HepG2 (cell line): Measurements from ENCODE around the gene CCT7. TPM values are rescaled to one million over a fixed set of nuclear protein-coding genes. Genes with fewer than 3 reads are reported as not detected.
A peak's percentile ranks its signal among the peaks of the same experiment; 100 is the strongest.

Experiments used
- CENPBD1 ChIP-seq: sonication (generic); formaldehyde crosslinking; IDR thresholded peaks from 2 replicates; pipeline ENCODE4 v1.8.0; 2022; ENCODE audit warnings: missing genetic modification reagents, low read depth, mild to moderate bottlenecking, borderline replicate concordance
- ERF ChIP-seq: IDR thresholded peaks from 2 replicates; pipeline ENCODE4 v1.6.1; 2018; ENCODE audit warnings: missing biosample characterization, missing genetic modification reagents
- FLYWCH1 ChIP-seq: sonication (generic); formaldehyde crosslinking; IDR thresholded peaks from 2 replicates; pipeline ENCODE4 v1.8.1; 2023; ENCODE audit warnings: mild to moderate bottlenecking, missing genetic modification reagents
- FOXA3 ChIP-seq: IDR thresholded peaks from 2 replicates; pipeline ENCODE4 v1.6.1; 2016; ENCODE audit warnings: missing genetic modification reagents, missing compliant biosample characterization
- GPN1 ChIP-seq: sonication (generic); formaldehyde crosslinking; IDR thresholded peaks from 2 replicates; pipeline ENCODE4 v1.5.1; 2020; ENCODE audit warnings: missing genetic modification reagents, borderline replicate concordance
- GZF1 ChIP-seq: sonication (generic); formaldehyde crosslinking; IDR thresholded peaks from 2 replicates; pipeline ENCODE4 v1.5.1; 2020; ENCODE audit warnings: mild to moderate bottlenecking, missing genetic modification reagents
- HOXA3 ChIP-seq: sonication (generic); formaldehyde crosslinking; IDR thresholded peaks from 2 replicates; pipeline ENCODE4 v1.5.0; 2020; ENCODE audit warnings: missing genetic modification reagents
- NFKB2 ChIP-seq: sonication (generic); formaldehyde crosslinking; IDR thresholded peaks from 2 replicates; pipeline ENCODE4 v1.4.0; 2020; ENCODE audit warnings: missing genetic modification reagents, borderline replicate concordance
- SOX5 ChIP-seq: IDR thresholded peaks from 2 replicates; pipeline ENCODE4 v1.6.1; 2016; ENCODE audit warnings: borderline replicate concordance
- SPEN ChIP-seq: sonication (generic); formaldehyde crosslinking; IDR thresholded peaks from 2 replicates; pipeline ENCODE4 v1.5.1; 2020; ENCODE audit warnings: low read depth, mild to moderate bottlenecking, missing genetic modification reagents
- SRSF9 ChIP-seq: fragments of 200-400 bp; formaldehyde crosslinking; IDR thresholded peaks from 2 replicates; pipeline ENCODE4 v1.6.1; 2018; ENCODE audit warnings: borderline replicate concordance, mild to moderate bottlenecking, low read depth, low read length; ENCODE audit not compliant: insufficient read depth, poor library complexity, severe bottlenecking
- STAG1 ChIP-seq: sonication (generic); formaldehyde crosslinking; IDR thresholded peaks from 2 replicates; pipeline ENCODE4 v1.4.0; 2020; ENCODE audit warnings: missing genetic modification reagents
- THAP11 ChIP-seq: IDR thresholded peaks from 2 replicates; pipeline ENCODE4 v1.6.1; 2016; ENCODE audit warnings: missing biosample characterization, missing genetic modification reagents
- TOPORS ChIP-seq: sonication (generic); formaldehyde crosslinking; IDR thresholded peaks from 2 replicates; pipeline ENCODE4 v1.8.0; 2023; ENCODE audit warnings: mild to moderate bottlenecking, missing genetic modification reagents
- TP53 ChIP-seq: sonication (generic); formaldehyde crosslinking; conservative IDR thresholded peaks from 2 replicates; pipeline ENCODE4 v1.4.0; 2020; ENCODE audit warnings: missing genetic modification reagents
- ZBTB26 ChIP-seq: IDR thresholded peaks from 2 replicates; pipeline ENCODE4 v1.6.1; 2016; ENCODE audit warnings: missing compliant biosample characterization, missing genetic modification reagents, borderline replicate concordance
- ZFP91 ChIP-seq: sonication (generic); formaldehyde crosslinking; IDR thresholded peaks from 2 replicates; pipeline ENCODE4 v1.9.0; 2022; ENCODE audit warnings: missing genetic modification reagents, mild to moderate bottlenecking, borderline replicate concordance
- ZNF142 ChIP-seq: sonication (generic); formaldehyde crosslinking; IDR thresholded peaks from 2 replicates; pipeline ENCODE4 v1.4.0; 2020; ENCODE audit warnings: missing genetic modification reagents
- ZNF33B ChIP-seq: sonication (generic); formaldehyde crosslinking; IDR thresholded peaks from 2 replicates; pipeline ENCODE4 v1.5.1; 2020; ENCODE audit warnings: mild to moderate bottlenecking, missing genetic modification reagents
- ZNF501 ChIP-seq: sonication (generic); formaldehyde crosslinking; IDR thresholded peaks from 2 replicates; pipeline ENCODE4 v1.5.1; 2020; ENCODE audit warnings: mild to moderate bottlenecking, moderate library complexity, missing genetic modification reagents
- ZNF549 ChIP-seq: sonication (generic); formaldehyde crosslinking; IDR thresholded peaks from 2 replicates; pipeline ENCODE4 v1.5.0; 2020; ENCODE audit warnings: missing genetic modification reagents
- polyA plus RNA-seq, 8 experiments: library from polyadenylated mRNA; depleted of rRNA in 3 of 8; stranded (reverse) in 7 of 8; unstranded in 1 of 8; fragments of >200 nt; fragmentation: Illumina TruSeq in 4 of 8; extraction: Trizol in 4 of 8; gene quantifications; 2 replicates each; pipeline versions ENCODE4 v1.2.1 to v1.2.3, GENCODE V29; 2011 to 2016; ENCODE audit warnings: low read depth in 4 of 8, missing spikeins in 1 of 8, mixed read lengths in 1 of 8; ENCODE audit not compliant: insufficient read depth in 1 of 8
- total RNA-seq, 5 experiments: library from RNA; depleted of rRNA; stranded (reverse); fragments of >200 nt; fragmentation: Illumina TruSeq; extraction: Trizol; gene quantifications; 2 replicates each; pipeline ENCODE4 v1.2.3, GENCODE V29; 2016; ENCODE audit warnings: low read depth in 1 of 5

CCT7 gene
- total and polyA plus RNA-seq, 2 of the 13 experiments (the other 11 are each of a cell fraction or from before 2014, with no cell fraction given) = 347 to 517 TPM

- TF ChIP-seq FLYWCH1 (CRISPR knock-in tag) (no peak), ZBTB26 (no peak; the same call in 1 of the 2 replicates), ZNF33B (CRISPR knock-in tag) (0 out of 2 replicates have a peak, but pooled peaks have one; percentile 13), TOPORS (CRISPR knock-in tag) (no peak), FOXA3 (CRISPR knock-in tag) (no peak), SPEN (CRISPR knock-in tag) (no peak), CENPBD1 (CRISPR knock-in tag) (peak; percentile 31; the same call in 1 of the 2 replicates), SOX5 (CRISPR knock-in tag) (peak; percentile 51; the same call in 1 of the 2 replicates), GPN1 (CRISPR knock-in tag) (0 out of 2 replicates have a peak, but pooled peaks have one; percentile 15), THAP11 (CRISPR knock-in tag) (peak; percentile 40; the same call in 1 of the 2 replicates), NFKB2 (CRISPR knock-in tag) (no peak; the same call in 1 of the 2 replicates), ZFP91 (CRISPR knock-in tag) (peak; percentile 41), TP53 (CRISPR knock-in tag) (no peak), ZNF549 (0 out of 2 replicates have a peak, but pooled peaks have one; percentile 22), STAG1 (CRISPR knock-in tag) (peak; percentile 84), GZF1 (CRISPR knock-in tag) (no peak), ZNF142 (CRISPR knock-in tag) (no peak), ERF (0 out of 2 replicates have a peak, but pooled peaks have one; percentile 49), SRSF9 (no peak), ZNF501 (CRISPR knock-in tag) (0 out of 2 replicates have a peak, but pooled peaks have one; percentile 34), HOXA3 (CRISPR knock-in tag) (peak; percentile 52; the same call in 1 of the 2 replicates)
Measured at GRCh38 chr2:73212448-73213176, 21.5 kb upstream of the CCT7 start (continued).
